HG03575 (cell line): ENCODE data around the gene RNF123.
"Not testable (repeated sequence)": the region's sequence is repeated elsewhere in the genome, so short reads cannot be mapped to it uniquely, and the experiment has no call there.

Experiments used
- ATAC-seq: cut with Tn5 transposase; IDR thresholded peaks from one replicate; pipeline ENCODE4 v1.9.1; 2021; ENCODE audit not compliant: unreplicated experiment, insufficient number of reproducible peaks, low FRiP score; ENCODE audit errors: extremely low read depth

The RNF123 gene

DNA sequence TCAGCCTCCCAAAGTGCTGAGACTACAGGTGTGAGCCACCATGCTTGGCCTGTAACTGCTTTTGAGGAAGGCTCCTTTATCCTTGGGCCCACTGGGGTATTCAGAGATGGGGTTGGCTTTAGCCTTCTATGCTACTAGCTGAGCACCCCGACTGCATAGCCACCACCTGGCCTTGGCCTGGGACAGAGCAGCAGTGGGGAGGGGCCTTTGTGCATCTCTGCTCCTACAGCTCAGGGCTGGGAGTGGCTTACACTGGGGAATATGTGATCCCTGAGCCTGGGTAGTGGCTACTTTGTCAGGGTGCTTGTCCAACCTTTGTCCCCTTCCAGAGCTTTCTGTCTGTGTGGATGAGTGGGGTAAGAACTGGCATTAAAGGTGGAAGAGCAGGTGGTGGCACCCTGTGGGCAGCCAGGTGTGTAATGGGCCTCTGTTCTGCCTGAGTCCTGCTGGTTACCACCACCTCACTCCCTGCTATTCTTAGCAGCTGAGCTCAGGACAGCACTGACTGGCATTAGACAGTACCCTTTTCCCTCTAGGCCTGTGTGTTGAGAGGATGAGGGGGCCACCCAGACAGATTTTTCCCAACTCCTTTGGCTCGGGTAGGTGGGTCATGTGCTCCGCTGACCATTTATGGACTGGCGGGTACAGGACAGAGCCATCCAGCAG, 6.1 kb downstream of the RNF123 start:
- not testable (repeated sequence) for ATAC-seq

DNA sequence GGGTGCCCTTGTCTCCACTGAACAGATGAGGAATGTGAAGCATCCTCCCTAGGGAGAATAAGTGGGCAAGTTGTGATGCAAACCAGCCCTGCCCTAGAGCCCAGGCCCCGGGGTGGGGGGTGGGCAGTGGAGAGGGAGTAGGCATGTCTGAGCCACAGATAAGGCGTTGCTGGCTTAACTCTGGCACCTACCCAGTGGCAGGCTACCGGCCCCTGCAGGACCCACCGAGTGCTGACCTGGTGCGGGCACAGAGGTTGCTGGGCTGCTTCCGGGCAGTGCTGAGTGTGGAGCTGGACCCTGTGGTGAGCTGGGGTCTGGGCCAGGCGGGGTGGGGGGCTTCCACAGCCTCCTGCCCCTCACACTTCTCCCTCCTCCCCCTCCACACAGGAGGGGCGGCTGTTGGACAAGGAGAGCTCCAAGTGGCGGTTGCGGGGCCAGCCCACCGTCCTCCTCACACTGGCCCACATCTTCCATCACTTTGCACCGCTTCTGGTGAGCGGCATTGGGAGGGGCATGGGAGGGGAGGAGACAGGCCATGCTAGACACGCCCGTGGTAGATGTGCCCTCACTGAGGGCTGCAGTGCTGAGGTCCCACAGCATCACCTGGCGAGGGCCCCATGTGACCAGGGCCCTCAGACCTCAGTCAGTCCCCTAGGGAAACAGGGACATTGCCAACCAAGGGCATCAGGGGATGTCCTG, 10.1 kb downstream of the RNF123 start:
- no peak for ATAC-seq

DNA sequence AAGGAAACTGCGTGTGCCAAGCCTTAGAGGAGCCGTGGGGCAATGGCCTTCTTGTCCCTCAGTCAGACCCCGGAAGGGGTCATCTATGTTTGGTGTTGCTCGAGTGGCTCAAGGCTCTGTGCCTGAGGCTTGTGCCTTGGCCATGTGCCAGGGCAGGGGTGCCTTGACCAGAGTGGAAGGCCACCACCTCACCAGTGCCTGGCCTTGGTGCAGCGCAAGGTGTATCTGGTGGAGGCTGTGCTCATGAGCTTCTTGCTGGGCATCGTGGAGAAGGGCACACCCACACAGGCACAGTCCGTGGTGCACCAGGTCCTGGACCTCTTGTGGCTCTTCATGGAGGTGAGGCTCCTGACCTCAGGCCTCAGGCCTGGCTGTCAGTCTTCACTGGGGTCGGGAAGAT, 10.7 kb downstream of the RNF123 start:
- no peak for ATAC-seq

DNA sequence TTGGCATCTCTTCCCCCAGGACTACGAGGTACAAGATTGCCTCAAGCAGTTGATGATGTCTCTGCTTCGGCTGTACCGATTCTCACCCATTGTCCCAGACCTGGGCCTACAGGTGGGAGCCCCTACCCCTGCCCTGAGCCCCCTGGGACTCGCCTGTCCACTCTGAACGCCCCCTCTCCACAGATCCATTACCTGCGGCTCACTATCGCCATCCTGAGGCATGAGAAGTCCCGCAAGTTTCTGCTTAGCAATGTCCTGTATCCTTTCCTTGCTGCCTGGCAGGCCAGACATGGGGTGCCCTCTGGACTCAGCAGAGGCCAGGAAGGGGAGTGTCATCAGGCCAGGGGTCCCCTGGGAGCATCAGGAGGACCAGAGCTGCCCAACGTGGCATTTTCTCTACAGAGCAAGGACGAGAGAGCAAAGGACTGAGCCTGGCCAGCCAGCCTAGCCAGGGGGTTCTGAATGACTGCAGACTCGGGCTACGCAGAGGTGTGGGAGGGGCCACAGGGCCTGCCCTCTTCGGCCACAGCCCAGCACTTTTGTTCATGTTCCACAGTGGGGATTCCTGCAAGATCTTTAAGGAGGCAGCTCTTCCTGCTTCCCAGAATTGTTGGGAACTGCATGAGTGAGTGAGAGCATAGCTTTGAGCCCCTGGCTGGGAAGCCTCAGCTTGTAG, 11.2 kb downstream of the RNF123 start:
- no peak for ATAC-seq

DNA sequence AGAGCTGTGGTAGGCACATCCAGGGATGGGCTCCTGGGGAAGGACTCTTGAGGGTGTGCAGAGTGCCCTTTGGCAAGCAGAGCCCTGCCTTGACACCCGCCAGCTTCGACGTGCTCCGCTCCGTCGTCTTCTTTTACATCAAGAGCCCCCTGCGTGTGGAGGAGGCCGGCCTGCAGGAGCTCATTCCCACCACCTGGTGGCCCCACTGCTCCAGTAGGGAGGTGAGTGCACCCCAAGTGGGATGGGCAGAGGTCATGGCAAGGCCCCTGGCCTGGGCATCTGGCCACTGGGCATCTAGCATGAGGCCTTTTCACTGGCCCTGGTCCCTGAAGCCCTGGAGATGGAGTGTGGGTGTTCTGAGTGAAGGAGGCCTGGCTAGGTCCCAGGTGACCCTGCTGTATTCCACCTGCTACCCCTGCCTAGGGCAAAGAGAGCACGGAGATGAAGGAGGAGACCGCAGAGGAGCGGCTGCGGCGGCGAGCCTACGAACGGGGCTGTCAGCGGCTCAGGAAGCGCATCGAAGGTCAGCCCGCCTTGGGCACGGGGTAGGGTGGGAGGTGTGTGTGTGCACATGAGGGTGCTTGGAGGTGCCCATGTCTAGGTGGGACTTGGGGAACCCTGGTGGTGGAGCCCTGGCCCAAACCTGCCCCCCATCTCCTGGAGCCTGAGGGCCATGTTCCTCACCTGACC, 12.2 kb downstream of the RNF123 start:
- ATAC-seq, result no peak

DNA sequence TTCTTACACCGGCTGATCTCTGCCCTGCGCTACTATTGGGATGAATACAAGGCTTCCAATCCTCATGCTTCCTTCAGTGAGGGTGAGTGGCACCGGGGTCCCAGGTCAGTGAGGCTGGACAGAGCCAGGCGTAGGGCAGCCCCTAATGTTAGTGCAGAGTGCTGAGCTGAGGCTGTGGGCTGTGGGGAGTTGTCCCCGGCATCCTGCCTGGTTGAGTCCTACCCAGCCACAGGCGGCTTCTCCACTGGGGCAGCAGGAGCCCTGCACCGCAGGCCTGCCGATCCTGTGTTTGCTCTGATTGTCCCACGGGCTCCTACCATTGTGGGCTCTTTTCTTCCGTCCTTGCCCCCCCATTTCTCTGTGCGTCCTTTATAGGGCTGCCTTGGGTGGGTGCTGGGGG, 13.3 kb downstream of the RNF123 start:
- no peak for ATAC-seq

DNA sequence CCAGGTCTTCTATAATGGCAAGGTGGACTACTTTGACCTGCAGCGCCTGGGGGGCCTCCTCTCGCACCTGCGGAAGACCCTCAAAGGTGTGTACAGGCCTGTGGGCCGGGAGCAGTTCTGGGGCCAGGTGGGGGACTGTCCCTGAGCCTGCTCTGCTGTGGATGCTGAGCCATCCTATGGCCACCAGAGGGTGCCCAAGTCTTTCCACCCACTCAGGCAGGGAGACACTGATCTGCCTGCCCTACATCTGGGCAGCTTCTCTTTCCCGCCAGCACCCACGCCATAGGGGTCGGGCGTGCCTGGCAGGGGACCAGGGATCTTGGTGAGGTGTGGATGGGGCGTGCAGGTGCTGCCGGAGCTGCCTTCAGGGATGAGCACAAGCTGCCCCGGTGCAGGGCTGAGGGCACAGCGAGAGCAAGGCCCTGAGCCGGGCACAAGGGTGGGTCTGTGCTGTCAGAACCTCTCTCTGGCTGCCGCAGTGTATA, 14.1 kb downstream of the RNF123 start:
- ATAC-seq, result no peak

DNA sequence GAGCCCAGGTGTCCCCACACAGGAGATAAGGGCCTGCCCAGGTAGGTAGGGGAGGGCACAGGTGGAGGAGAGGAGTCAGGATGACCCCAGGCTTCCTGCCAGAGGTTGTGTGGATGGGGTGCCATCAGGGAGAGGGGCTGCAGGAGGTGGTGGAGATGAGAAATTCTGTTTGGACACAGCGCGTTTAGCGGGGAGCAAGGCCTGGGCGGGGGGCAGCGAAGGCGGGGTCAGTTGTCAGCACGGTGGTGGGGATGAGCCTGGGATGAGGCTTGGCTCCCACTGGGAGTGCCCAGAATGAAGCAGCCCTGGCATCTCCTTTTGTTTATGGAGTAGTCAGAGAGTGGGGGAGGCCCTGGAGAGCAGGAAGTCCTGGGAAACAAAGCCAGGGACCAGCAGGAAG, 14.6 kb downstream of the RNF123 start:
- ATAC-seq, result no peak

DNA sequence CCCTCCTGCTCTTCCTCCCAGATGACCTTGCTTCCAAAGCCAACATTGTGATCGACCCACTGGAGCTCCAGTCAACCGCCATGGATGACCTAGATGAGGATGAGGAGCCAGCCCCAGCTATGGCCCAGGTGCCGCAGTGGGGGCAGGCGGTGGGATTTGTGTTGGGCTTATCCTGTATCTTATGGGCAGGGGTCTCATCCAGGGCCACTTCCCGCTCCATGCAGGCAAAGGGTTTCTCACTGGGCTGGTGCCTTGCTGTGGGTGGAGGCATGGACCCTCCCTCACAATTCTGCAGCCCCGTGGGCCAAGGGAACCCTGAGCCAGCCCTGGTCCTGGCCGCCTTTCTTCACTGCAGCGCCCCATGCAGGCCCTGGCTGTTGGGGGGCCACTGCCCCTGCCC, 15.3 kb downstream of the RNF123 start:
- ATAC-seq, result no peak

DNA sequence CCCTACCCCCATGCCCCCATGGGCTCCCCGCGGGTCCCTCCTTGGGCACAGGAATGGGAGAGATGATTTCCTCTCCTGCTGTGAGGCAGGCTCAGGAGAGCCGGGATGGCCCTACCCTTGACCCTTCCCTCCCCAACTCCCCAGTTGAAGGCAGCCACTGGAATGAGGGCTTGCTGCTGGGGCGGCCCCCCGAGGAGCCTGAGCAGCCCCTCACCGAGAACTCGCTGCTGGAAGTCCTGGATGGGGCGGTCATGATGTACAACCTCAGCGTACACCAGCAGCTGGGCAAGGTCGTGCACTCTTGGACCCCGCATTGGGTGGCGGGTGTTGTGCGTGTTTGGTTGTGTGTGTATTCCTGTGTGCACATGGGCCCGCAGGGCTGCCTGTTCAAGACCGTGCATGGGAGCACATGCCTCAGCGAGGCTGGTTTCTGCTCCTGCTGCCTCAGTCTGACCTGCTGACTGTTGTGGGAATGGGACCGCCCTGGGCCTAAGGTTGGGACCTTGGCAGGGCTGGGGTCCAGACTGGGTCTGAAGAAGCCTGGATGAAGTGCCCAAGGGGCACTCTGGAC, 16.1 kb downstream of the RNF123 start:
- no peak for ATAC-seq

DNA sequence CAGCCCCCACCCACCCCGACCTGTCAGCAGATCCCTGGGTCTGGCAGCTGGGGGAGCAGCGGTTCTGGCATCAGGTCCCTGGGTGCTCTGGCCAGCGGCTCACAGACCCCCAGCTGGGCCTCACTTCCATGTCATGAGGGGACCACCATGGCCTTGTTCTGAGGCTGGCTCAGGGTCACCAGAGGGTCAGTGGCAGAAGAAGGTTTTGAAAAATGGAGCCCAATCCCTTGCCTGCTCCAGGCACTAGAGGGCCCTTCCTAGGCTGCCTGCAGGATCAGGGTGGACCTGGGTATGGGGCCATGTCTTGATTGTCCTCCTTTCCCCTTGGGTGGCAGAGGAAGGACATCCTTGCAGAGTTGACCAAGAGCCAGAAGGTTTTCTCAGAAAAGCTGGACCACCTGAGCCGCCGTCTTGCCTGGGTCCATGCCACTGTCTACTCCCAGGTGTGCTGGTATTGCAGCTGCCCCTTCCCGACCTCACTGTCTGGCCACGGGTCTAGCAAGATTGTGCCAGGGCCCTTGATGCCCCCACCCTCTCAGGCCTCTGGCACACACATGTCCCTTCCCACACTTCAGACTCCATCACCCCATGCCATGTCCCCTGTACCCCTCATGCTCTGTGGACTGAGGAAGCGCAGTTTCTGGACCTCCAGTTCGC, 17.2 kb downstream of the RNF123 start:
- ATAC-seq, result no peak

DNA sequence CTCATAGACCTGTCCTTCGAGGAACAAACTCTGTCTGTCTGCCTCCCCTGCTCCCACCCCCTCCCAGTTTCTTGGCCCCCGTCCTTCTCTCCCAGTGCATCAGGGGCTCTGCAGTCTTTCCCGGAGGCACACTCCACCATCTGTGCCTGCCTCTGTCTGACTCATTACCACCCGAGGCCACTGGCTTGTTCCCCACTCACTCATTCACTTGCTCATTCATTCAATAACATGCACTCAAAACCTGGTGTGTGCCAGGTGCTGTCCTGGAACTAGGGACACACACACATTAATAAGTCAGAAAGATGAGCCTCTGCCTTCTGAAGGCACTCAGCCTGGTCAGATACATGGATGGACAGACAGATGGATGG, 17.7 kb downstream of the RNF123 start:
- no peak for ATAC-seq

DNA sequence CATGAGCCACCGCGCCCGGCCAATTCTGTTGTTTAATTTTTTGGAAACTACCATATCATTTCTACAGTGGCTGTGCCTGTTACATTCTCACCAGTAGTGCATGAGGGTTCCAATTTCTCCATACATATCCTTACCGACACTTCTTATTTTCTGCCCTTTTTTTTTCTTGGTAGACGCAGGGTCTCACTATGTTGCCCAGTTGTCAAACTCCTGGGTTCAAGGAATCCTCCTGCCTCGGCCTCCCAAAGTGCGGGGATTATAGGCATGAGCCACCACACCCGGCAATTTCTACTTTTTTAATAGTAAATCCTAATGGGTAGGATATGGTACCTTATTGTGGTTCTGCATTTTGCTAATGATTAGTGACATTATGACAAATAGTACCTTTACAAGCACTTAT, 20.5 kb downstream of the RNF123 start:
- no peak for ATAC-seq

DNA sequence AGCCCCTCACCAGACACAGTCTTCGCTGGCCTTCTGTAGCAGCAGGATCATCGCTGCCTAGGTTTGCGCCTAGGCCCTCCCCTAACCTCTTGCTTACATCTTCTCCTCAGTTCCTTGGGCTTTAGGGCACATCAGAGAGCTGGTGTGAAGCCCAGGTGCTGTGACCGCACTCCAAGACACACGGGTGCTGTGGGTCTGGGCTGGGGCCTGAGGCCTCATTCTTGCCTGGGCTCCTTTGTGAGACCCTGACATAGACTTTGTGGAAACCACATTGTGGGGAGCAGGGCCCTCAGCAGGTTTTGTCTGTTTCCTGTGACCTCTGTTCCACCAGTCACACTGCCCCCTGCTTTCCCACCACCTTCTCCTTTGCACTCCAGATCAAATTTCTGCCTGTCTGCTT, 22.1 kb downstream of the RNF123 start:
- ATAC-seq, result no peak

DNA sequence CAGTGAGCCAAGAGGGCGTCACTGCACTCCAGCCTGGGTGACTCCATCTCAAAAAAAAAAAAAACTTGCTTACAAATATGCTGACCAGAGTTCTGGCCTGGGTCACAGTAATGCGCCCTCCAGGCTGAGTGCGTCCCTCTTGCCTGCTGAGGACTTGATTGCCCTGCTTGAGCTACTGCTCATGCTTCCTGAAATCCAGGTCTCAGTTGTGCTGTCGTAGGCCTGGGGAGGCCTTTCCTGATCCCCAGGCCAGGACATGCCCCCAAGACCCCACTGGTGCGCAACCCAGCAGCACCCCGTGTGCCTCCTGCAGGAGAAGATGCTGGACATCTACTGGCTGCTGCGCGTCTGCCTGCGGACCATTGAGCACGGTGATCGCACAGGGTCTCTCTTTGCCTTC, 22.8 kb downstream of the RNF123 start:
- ATAC-seq, result no peak

DNA sequence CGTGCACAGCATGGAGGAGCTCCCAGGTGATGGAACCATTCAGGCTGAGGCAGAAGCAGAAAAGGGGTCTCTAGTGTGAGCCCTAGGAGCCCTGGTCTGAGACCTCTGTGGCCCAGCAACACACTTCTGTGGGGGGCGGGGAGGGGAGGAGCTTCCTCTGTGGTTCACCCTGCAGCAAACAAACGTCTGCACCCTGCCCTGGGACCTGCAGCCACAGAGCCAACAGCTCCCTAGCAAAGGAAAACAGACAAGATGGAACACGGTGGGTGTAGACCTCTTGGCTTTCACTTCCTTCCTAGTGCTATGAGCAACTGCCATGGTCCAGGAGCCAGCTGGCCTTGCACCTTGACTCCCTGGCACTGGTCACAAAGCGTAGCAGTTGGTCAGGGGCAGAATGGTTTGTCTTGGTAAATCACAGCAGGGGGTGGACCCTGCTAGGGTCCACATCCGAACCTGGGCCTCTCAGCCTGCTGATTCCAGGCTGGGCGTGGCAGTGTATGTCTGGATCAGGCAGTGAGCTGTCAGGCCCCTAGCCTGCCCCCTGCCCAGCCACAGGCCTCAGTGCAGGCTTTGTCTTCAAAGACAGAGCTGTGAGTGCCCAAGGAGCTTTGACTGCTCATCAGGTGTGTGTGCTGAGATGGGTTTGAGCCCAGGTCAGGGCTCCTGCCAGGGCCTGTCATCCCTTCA, 23.4 kb downstream of the RNF123 start:
- no peak for ATAC-seq

DNA sequence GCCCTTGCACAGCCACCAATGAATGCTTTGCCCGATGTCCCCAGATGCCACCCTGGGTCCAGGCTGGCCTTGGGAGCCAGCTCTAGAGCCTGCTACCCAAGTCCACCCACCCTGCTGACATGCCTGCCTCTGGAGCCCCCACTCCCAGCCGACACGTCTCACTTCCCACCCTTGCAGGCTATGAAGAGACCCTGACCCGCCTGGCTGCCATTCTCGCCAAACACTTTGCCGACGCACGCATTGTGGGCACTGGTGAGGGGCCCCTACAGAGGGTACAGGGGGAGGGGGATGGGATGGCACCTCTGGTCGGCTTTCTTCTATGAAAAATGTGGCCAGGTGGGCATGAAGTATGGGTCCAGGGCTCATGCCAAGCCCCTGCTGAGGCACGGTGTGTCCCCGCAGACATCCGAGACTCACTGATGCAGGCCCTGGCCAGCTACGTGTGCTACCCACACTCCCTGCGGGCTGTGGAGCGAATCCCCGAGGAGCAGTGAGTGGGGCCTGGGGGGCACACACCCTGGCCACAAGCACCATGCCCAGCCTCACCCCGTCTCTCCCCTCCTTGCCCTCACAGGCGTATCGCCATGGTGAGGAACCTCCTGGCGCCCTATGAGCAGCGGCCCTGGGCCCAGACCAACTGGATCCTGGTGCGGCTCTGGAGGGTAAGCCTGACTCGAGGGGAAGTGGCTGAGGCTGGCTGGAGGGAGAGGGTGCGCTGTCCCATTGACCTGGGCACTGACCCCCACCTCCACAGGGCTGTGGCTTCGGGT, 24.2 kb downstream of the RNF123 start:
- no peak for ATAC-seq
